ENCODE data around the gene FRMD6.

Gene FRMD6

DNA sequence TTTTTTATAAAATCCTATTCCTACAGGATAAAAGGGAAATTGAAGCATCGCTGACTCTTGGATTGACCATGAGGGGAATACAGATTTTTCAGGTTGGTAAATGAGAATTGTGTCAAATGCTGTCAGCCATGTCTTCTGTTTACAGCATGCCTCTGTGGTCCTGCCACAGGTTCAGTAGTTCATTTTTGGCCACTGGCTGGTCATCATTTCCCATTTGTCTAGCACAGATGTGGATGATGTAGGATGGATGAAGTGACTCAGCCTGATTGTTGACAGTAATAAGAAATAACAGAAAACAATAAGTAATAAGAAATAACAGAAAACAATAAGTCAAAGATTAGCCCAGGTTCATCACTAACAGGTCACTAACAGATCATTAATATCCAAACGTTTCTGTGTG, 59.8 kb downstream of the FRMD6 start:
- Histone ChIP-seq H3K4me1 (no peaks in the 10 kb centered on the region), H3K4me3 (ENCODE audit: low read depth, low read length) (no peak overlapping the region), H3K27me3 (no peaks in the 10 kb centered on the region), H3K9me3 (no peaks in the 10 kb centered on the region), H3K36me3 (peaks cover 34% of the 10 kb centered on the region)
- TF ChIP-seq, protein P1, sequence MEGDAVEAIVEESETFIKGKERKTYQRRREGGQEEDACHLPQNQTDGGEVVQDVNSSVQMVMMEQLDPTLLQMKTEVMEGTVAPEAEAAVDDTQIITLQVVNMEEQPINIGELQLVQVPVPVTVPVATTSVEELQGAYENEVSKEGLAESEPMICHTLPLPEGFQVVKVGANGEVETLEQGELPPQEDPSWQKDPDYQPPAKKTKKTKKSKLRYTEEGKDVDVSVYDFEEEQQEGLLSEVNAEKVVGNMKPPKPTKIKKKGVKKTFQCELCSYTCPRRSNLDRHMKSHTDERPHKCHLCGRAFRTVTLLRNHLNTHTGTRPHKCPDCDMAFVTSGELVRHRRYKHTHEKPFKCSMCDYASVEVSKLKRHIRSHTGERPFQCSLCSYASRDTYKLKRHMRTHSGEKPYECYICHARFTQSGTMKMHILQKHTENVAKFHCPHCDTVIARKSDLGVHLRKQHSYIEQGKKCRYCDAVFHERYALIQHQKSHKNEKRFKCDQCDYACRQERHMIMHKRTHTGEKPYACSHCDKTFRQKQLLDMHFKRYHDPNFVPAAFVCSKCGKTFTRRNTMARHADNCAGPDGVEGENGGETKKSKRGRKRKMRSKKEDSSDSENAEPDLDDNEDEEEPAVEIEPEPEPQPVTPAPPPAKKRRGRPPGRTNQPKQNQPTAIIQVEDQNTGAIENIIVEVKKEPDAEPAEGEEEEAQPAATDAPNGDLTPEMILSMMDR (IDR thresholded peaks at IDR 0.05; ENCODE audit: low read depth, low read length): no peak
- no peak for DNase-seq

DNA sequence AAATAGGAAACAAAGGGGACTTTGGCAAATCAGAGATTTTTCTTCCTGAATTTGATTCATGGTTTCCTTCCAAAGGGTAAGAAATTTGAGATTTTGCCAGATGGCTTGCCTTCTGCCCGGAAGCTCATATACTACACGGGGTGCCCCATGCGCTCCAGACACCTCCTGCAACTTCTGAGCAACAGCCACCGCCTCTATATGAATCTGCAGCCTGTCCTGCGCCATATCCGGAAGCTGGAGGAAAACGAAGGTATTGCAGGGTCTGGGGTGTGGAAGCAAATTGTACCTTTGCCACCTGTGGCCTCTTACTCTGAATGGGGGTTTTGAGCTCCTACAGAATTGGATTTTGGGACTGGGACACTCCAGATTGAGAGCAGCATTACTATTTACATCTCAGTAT, 63.5 kb downstream of the FRMD6 start:
- Histone ChIP-seq H3K27me3 (no peaks in the 10 kb centered on the region), H3K4me1 (no peaks in the 10 kb centered on the region), H3K36me3 (peaks cover 30% of the 10 kb centered on the region), H3K9me3 (no peaks in the 10 kb centered on the region), H3K4me3 (ENCODE audit: low read depth, low read length) (no peak overlapping the region)
- DNase-seq: no peak
- TF ChIP-seq, protein P1 (IDR thresholded peaks at IDR 0.05; ENCODE audit: low read depth, low read length): no peak

DNA sequence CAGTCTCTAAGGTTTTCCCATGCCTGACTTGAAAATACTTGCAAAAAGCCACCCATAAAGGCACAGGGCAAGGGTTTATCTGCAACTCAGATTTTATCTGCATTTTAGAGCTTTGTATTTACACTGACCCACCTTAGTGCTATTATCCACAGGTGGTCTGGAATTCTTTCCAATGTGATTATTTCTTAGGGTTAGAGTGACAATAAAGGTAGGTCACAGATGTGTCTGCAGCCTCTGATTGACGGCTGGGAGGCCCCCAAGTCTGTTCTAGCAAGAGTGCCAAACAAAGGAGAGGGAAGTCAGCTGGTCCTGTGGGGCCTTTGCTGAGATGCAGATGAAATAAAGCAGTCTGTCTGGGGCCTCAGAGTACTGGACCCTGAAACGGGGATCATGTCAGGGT, 64.0 kb downstream of the FRMD6 start:
- H3K27me3 ChIP-seq: no peaks in the 10 kb centered on the region

DNA sequence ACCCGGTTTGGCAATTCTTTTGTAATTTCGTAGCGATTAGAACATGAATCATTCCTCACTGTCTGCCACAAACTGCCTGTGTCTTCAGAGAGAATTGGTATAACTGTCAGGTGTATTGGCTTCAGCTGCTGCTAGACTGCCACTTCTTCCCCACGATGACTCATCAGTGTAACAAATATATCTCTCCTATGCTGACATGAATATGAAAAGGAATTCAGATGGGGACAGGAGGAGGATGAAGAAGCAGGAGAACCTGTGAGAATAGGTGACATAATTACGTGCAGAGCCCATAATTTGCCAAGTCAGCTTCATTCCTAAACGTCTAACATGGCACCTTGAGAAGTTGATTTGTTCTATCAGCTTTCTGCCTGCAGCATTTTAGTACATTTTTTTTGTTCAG, 64.9 kb downstream of the FRMD6 start:
- no peak for DNase-seq
- Histone ChIP-seq H3K4me3 (ENCODE audit: low read depth, low read length) (no peak overlapping the region), H3K36me3 (peaks cover 41% of the 10 kb centered on the region), H3K4me1 (no peaks in the 10 kb centered on the region), H3K27me3 (no peaks in the 10 kb centered on the region), H3K9me3 (no peaks in the 10 kb centered on the region)
- TF ChIP-seq, protein P1 (IDR thresholded peaks at IDR 0.05; ENCODE audit: low read depth, low read length): no peak

More for the DNA sequence above, 64.0 kb downstream of the FRMD6 start:
- TF ChIP-seq, protein P1 (IDR thresholded peaks at IDR 0.05; ENCODE audit: low read depth, low read length): no peak
- no peaks in the 10 kb centered on the region for H3K9me3 ChIP-seq
- H3K36me3 ChIP-seq: peaks cover 35% of the 10 kb centered on the region
- DNase-seq: no peak
- H3K4me1 ChIP-seq: no peaks in the 10 kb centered on the region
- H3K4me3 ChIP-seq (ENCODE audit: low read depth, low read length): no peak overlapping the region

DNA sequence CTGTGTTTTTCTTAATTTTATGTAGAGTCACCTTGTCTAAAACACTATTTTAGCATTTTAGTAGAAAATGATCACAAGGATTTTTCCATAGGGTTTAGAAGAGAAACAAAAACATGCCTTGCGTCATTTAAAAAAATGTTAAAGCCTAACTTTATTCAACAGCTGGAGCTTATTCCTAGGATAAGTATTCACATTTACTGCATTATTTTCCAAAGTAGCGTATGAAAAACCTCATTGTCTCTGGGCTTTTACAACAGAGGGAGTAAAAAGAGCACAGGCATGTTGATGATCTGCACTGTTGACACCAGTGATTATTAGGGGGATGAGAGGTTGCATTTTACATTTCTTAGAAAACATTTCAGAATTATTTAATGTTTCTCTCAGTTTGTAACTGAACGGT, 66.1 kb downstream of the FRMD6 start:
- no peaks in the 10 kb centered on the region for H3K4me1 ChIP-seq
- no peak overlapping the region for H3K4me3 ChIP-seq (ENCODE audit: low read depth, low read length)
- H3K9me3 ChIP-seq: no peaks in the 10 kb centered on the region
- TF ChIP-seq, protein P1 (IDR thresholded peaks at IDR 0.05; ENCODE audit: low read depth, low read length): no peak
- H3K36me3 ChIP-seq: peaks cover 46% of the 10 kb centered on the region
- no peaks in the 10 kb centered on the region for H3K27me3 ChIP-seq
- DNase-seq: no peak

DNA sequence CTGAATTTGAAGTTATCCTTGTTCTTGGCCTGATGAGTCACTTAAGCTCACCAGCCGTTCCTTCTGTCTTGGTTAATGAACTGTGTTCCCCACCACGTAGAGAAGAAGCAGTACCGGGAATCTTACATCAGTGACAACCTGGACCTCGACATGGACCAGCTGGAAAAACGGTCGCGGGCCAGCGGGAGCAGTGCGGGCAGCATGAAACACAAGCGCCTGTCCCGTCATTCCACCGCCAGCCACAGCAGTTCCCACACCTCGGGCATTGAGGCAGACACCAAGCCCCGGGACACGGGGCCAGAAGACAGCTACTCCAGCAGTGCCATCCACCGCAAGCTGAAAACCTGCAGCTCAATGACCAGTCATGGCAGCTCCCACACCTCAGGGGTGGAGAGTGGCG, 68.2 kb downstream of the FRMD6 start:
- no peak overlapping the region for H3K4me3 ChIP-seq (ENCODE audit: low read depth, low read length)
- H3K4me1 ChIP-seq: no peaks in the 10 kb centered on the region
- DNase-seq: no peak
- H3K27me3 ChIP-seq: no peaks in the 10 kb centered on the region
- no peaks in the 10 kb centered on the region for H3K9me3 ChIP-seq
- TF ChIP-seq, protein P1 (IDR thresholded peaks at IDR 0.05; ENCODE audit: low read depth, low read length): no peak
- peaks cover 46% of the 10 kb centered on the region for H3K36me3 ChIP-seq

All from BE2C (cell line).